Colon (tissue), 2 donors: ENCODE data around the gene SESN3.

ENCODE experiments used
- FAIRE-seq: peaks from 2 replicates; lab custom pipeline; 2012; peaks lifted over from hg19 to GRCh38; lab: Jason Lieb, UNC
- donor health status: control.
- donor health status: control.

Gene SESN3

DNA sequence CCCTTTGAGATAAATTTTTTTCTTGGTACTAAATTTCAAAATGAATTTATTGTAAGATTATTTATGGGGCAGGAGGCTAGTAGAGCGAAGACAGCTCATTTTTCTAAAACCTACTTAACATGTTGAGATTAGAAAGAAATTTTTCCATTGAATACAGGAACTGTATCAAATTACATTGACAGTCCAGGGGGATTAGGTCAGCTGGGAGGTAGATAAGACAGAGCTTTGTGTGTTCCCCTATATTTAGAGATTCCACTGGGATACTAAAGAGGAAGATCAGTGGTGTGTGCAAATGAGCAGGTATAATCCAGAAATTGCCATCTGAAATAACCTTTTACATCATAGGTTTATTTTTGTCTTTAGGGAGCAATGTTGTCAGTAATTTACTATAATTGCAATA lies 109.3 kb downstream of the SESN3 start:
- no peak for FAIRE-seq

DNA sequence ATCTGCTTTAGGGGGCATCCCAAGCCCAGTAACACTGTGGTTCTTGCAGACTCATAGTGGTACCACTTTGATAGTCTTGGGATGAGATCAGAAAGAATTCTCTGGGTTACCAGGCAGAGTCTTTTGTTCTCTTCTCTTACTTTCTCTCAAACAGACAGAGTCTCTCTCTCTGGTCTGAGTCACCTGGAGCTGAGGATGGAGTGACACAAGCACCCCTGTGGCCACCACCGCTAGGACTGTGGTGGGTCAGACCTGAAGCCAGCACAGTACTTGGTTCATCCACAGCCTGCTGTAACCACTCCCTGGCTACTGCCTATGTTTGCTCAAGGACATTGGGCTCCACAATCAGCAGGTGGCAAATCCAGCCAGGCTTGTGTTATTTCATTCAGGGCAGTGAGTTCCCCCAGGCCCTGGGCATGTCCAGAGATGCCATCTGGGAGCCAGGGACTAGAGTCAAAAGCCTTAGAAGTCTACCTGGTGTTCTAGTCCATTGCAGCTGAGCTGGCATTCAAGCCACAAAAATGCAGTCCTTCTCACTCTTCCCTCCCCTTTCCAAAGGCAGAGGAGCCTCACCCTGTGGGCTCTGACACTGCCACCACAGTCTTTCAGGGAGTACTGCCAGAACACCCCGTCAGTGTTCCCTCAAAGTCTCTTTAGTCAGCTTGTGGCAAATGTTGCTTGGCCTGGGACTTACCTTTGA lies 111.5 kb downstream of the SESN3 start:
- no peak for FAIRE-seq

DNA sequence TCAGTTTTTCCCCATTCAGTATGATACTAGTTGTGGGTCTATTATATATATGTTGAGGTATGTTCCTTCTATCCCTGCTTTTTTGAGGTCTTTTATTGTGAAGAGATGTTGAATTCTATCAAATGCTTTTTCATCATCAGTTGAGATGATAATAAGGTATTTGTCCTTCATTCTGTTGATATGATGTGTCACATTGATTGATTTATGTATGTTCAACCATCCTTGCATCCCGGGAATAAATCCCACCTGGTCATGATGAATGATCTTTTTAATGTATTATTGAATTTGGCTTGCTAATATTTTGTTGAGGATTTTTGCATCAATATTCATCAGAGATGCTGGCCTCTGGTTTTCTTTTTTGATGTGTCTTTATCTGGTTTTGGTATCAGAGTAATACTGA lies 115.4 kb downstream of the SESN3 start:
- no peak for FAIRE-seq
